GM18861 (cell line): ENCODE measurements around the gene WHRN.

ENCODE experiments used
- ATAC-seq: cut with Tn5 transposase; IDR thresholded peaks from one replicate; pipeline ENCODE4 v1.9.1; 2021; ENCODE audit not compliant: unreplicated experiment

WHRN gene

GRCh38 chr9:114401344-114401743 lies 103.9 kb downstream of the WHRN start:
- no peak for ATAC-seq

- no peak for ATAC-seq
Measured at GRCh38 chr9:114400772-114401171, 104.5 kb downstream of the WHRN start.

DNA sequence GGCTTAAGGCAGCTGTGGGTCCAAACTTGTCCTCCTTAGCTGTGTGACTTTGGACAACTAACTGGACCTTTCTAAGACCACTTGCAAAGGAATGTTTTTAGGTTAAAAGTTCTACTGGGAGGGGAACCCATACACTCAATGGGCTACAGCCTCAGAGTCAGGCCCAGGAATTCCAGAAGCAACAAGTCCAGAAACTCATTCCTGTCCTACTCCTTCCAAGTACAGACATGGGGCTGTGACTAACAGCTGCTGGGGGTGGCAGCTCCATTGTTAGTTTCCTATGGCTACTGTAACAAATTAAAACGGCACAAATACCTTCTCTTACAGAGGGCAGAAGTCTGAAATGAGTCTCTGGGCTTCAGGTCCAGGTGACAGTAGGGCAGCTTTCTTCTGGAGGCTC lies 105.1 kb downstream of the WHRN start:
- ATAC-seq: no peak

GRCh38 chr9:114399381-114399780 lies 105.9 kb downstream of the WHRN start:
- no peak for ATAC-seq

DNA sequence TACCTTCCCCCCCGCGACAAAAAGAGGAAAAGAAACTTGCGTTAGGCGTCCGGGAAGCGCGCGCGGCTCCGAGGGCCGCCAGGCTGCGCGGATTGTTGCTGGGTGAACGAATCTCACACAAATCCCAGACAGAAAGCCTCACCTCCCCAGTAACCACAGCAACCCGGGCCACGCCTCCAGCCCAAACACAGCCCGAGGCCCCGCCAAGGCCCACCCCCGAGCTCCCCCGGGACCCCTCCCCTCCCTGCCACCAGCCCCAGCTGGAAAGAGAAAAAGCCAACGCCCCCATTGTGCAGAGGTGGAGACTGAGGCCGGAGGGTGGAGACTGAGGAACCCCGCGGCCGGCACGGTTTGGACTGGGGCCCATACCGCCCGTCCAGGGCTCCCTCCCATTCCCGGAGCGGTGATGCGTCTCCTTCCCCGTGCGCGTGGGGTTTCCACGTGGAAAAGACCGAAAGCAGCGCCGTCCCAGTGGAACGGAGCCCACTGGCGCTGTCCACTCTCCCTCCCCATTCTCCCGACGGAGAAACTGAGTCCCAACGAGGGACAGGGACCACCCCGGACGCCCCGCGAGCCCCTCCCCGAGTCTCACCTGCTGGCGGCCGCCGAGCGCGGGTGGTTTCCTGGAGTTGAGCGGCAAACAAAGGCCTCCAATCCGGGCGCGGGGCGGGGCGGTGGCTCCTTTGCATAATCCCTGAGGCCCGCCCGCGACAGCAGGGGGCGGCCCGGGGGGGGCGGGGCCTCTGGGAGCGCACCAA lies 107.2 kb downstream of the WHRN start:
- peak; percentile 72 for ATAC-seq

- ATAC-seq: peak; percentile 21
Measured at GRCh38 chr9:114397219-114397847, 107.9 kb downstream of the WHRN start.

DNA sequence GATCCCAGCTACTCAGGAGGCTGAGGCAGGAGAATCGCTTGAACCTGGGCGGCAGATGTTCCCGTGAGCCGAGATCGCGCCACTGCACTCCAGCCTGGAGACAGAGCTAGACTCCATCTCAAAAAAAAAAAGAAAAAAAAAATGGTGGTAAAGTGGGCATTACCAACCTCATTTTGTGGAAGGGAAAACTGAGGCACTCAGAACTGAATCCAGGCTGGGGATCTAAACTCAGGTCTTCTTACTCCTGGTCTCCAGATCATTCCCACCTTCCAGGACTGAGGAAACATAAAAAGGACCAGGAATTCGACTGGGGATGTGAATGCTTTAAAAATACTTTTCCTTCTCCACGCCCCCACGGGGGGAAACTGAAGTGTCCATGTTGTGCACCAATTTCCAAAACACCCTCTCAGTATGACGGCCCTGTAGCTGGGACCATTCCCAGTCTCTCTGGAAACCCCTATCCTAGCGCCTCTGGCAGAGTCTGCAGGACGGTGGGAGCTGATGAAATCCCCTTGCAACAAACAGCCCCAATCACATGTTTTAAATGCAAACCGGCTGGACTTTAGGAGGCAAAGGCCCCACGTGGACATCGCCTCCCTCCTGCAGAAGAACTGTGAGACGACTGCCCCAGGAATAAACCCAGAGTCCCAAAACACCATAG lies 108.6 kb downstream of the WHRN start:
- no peak for ATAC-seq

GRCh38 chr9:114395768-114396167 lies 109.5 kb downstream of the WHRN start:
- ATAC-seq: no peak

DNA sequence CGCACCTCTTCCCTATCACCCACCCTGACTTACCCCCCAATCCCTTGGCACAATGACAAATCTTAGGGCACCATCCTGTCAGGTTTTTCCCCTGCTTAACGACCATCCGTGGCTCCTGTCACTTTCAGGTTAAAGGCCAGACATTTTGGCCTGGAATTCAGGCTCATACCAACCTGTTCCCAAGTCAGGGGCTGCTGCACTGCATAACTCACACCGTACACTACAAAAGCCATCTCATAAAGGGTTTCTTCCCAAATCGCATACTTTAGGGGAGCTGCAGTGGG lies 110.0 kb downstream of the WHRN start:
- ATAC-seq: no peak

DNA sequence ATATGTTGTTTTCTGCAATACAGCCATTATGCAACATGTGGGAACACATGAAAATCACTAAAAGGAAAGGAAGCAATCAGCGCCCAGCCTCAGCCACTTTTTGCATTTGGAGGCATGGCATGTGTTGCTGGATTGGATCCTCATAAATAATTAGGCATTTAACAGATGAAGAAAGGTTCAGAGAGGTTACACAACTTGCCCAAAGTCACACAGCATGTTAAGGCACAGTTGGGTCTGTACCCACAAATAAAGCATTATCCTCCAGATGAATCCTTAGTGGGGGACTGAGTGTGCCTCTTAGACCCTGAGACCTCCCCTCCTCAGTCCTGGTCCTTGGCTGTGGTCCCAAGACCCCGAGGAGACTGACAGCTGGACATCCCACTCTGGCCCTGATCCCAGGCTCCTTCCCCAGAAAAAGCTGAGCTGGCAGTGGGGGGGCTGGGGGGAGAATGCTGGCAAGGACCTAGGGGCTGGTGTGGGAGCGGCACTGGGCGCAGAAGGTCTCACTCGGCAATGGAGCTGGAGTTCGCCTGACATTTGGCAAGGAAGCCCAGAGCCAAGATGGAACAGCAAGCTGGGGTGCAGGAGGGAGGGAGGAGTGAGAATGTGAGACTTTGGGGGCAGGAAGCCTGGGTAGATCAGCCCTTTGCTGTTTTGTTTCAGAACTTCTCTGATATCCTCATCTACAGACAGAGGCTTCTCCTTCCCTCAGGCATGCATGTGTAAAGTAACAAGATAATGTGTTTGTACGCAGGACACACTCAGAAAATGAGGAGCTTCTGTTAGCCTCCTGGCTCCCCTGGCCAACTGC lies 110.5 kb downstream of the WHRN start:
- no peak for ATAC-seq

GRCh38 chr9:114392749-114393112 lies 112.5 kb downstream of the WHRN start:
- ATAC-seq: no peak

DNA sequence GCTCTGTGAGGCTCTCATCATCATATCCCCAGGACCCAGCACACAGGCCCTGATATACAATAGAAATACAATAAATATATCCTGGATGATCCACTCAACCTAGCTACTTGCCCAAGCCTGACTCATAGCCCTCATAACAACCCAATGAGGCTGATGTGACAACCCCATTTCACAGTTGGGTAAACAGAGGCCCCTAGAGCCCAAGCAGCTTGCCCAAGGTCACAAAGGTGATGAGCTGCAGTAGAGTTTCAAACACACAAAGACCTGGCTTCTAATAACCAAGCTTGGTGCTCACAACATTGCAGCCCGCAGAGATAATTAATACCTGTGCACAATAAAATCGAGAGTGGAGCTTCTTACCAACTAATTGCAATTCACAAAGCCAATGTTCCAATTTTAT lies 114.3 kb downstream of the WHRN start:
- no peak for ATAC-seq

- ATAC-seq: no peak
Measured at GRCh38 chr9:114389612-114390368, 115.5 kb downstream of the WHRN start.

DNA sequence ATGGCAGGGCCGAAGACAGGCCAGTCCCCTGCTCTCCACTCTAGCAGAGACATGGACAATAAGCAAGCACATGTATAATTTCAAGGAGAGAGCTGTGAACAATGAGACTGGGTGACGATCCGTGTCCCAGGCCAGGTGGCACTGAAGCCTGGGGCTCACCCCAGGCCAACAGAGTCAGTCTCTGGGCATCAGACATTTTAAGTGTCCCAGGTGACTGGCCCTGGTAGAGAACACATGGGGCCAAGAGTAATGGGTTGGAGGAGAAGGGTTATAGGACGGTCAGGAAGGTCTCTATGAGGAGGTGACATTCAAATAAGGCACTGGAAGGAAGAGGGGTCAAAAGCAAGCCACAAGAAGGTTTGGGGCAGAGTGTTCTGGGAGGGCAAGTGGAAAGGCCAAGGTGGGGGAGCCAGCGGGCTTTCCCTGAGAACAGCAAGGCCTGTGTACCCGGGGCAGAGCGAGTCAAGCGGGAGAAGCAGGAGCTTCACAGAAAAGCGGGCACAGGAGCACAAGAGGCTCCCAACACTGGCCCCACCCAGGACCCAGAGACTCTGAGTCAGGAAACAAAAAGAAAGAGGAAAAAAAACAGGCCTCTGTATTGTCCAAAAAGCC lies 116.4 kb downstream of the WHRN start:
- ATAC-seq: no peak

DNA sequence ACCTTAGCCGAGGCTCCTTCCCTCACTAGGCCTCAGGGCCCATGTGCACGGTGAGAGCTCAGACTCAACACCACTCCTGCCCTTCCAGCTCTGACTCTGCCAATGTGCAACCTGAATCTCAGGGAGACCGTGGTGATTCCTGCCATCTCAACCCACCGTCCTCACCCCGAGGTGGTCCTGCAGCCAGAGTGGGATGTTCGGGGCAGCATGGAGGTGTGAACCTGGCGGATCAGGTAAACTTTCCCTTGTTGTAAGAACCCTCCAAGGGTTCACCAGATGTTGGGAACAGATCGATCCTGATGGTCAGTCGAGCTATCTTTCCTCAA lies 117.0 kb downstream of the WHRN start:
- ATAC-seq: no peak

DNA sequence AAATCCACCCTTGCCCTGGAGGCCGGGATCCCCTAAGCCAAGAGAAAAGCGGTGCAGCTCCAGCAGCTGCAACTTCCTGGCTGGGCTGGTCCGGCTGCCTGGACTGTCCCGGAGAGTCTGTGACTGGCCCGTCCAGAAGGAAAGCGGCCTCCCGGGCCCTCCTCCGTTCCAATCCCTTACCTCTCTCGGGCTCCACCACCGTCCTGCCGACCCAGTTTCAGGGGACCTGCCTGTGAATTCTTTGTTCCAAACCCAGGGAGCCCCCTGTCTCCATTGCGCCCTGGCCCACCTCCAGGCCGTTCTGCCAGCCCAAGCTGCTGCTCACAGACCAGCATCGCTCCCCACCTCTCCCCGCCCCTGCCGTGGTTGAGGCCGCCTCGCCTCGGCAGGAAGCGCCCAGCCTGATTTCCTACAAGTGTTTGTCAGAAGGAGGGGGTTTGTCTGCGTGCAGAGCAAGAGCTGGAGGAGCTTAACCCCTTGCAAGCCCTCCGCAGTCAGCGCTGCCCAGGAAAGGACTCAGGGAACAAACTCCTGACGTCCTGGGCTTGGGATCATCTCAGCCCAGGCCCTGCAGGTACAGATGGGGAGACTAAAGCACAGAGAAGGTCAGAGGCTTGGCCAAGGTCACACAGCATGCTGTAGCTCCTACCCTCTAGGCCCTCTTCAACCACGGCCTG lies 117.5 kb downstream of the WHRN start, which contains the start of gene AKNA:
Gene AKNA (minus strand): TSS at position 303 of the 677 bp plus-strand sequence. CDS start 6,649 bp downstream, outside the sequence.
- no peak for ATAC-seq

- no peak for ATAC-seq
Measured at GRCh38 chr9:114386886-114387679, 118.2 kb downstream of the WHRN start.

- ATAC-seq: no peak
Measured at GRCh38 chr9:114386361-114386885, 118.8 kb downstream of the WHRN start.
